Calu3 (cell line): Measurements from ENCODE around the gene PAQR8. TPM values are rescaled to one million over a fixed set of nuclear protein-coding genes. Genes with fewer than 3 reads are reported as not detected.

Source experiments
- Bru-seq: library from RNA; stranded (reverse); fragments of 400-500 nt; gene quantifications from one replicate; lab custom pipeline; 2021; lab: Mats Ljungman, UMichigan
- BruChase-seq, 2 experiments: library from RNA; stranded (reverse); fragments of 400-500 nt; gene quantifications; one replicate each; lab custom pipeline; 2021; lab: Mats Ljungman, UMichigan
- BruUV-seq: library from RNA; stranded (reverse); fragments of 400-500 nt; replicated peaks from 2 replicates; lab custom pipeline; 2021; lab: Mats Ljungman, UMichigan
- CTCF ChIA-PET: fragments of 300-600 bp; sonication (Branson Sonifier 250); formaldehyde crosslinking; loops from one replicate; lab custom pipeline; 2022; ENCODE audit warnings: antibody characterized with exemption; lab: Charles Lee
- DNase-seq: peaks from one replicate; pipeline ENCODE4 v3.0.0; 2022
- H3K27ac Mint-ChIP-seq: one replicate; pipeline ENCODE4 v1.8.0; 2022; ENCODE audit warnings: mixed read lengths; ENCODE audit not compliant: unreplicated experiment
- H3K27me3 Mint-ChIP-seq: one replicate; pipeline ENCODE4 v1.8.0; 2022; ENCODE audit warnings: mixed read lengths; ENCODE audit not compliant: unreplicated experiment
- H3K36me3 Mint-ChIP-seq: one replicate; pipeline ENCODE4 v1.8.0; 2022; ENCODE audit warnings: mild to moderate bottlenecking, moderate library complexity, mixed read lengths; ENCODE audit not compliant: insufficient read depth, unreplicated experiment
- H3K4me1 Mint-ChIP-seq: one replicate; pipeline ENCODE4 v1.8.0; 2022; ENCODE audit warnings: mild to moderate bottlenecking, low read depth, mixed read lengths; ENCODE audit not compliant: unreplicated experiment
- H3K4me3 Mint-ChIP-seq: one replicate; pipeline ENCODE4 v1.8.0; 2022; ENCODE audit warnings: mild to moderate bottlenecking, low read depth, moderate library complexity, mixed read lengths; ENCODE audit not compliant: unreplicated experiment
- H3K9me3 Mint-ChIP-seq: one replicate; pipeline ENCODE4 v1.8.0; 2022; ENCODE audit warnings: low read depth, mixed read lengths; ENCODE audit not compliant: unreplicated experiment
- intact Hi-C: fragments of 100-400 bp; cut with micrococcal nuclease; formaldehyde crosslinking; loops from one replicate; pipeline ENCODE4 v1.10.0; 2022; ENCODE audit not compliant: unreplicated experiment
- long read RNA-seq: library from polyadenylated mRNA; stranded (forward); transcript quantifications from one replicate; pipeline ENCODE4 v2.0.0, GENCODE V29; 2022
- total RNA-seq: library from RNA; stranded (reverse); gene quantifications from 2 replicates; pipeline ENCODE4 v1.2.3, GENCODE V29; 2022
- TF ChIP-seq, protein P1 (sequence below): fragments of 200-600 bp; IDR thresholded peaks from one replicate; pipeline ENCODE4 v1.8.0; 2022; ENCODE audit warnings: antibody characterized with exemption; ENCODE audit not compliant: unreplicated experiment

Gene PAQR8, protein sequence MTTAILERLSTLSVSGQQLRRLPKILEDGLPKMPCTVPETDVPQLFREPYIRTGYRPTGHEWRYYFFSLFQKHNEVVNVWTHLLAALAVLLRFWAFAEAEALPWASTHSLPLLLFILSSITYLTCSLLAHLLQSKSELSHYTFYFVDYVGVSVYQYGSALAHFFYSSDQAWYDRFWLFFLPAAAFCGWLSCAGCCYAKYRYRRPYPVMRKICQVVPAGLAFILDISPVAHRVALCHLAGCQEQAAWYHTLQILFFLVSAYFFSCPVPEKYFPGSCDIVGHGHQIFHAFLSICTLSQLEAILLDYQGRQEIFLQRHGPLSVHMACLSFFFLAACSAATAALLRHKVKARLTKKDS
- total RNA-seq, result 16.1 and 16.3 TPM in 2 replicates
- percentile 68 among the genes with signal in this experiment for Bru-seq, nascent RNA
- BruChase-seq, experiment 1, labeled RNA remaining after a 6-hour chase, result percentile 92 among the genes with signal in this experiment
- BruChase-seq, experiment 2, labeled RNA remaining after a 2-hour chase, result percentile 92 among the genes with signal in this experiment
- long read RNA-seq, full-length matches to known transcripts, result 13 of 14 reads
- long read RNA-seq, partial matches to known transcripts, result 0 of 14 reads
- long read RNA-seq, other reads (novel, unspliced or antisense), result 1 of 14 reads

- CTCF ChIA-PET, result interaction anchor here (0.6 to 1.4 kb wide), 7 partner anchors 9 to 604 kb away, joined by 3 to 6 read pairs (median 3); partner anchors contain the start of gene MCM3
- peaks cover 33% of the 10 kb centered on the region for H3K36me3 Mint-ChIP-seq
- H3K27me3 Mint-ChIP-seq, result no peaks in the 10 kb centered on the region
- peaks cover 34% of the 10 kb centered on the region for H3K4me1 Mint-ChIP-seq
- peak within 1 kb of the TSS; percentile 100 for H3K4me3 Mint-ChIP-seq
- peak; percentile 79 for DNase-seq
- TF ChIP-seq, protein P1, sequence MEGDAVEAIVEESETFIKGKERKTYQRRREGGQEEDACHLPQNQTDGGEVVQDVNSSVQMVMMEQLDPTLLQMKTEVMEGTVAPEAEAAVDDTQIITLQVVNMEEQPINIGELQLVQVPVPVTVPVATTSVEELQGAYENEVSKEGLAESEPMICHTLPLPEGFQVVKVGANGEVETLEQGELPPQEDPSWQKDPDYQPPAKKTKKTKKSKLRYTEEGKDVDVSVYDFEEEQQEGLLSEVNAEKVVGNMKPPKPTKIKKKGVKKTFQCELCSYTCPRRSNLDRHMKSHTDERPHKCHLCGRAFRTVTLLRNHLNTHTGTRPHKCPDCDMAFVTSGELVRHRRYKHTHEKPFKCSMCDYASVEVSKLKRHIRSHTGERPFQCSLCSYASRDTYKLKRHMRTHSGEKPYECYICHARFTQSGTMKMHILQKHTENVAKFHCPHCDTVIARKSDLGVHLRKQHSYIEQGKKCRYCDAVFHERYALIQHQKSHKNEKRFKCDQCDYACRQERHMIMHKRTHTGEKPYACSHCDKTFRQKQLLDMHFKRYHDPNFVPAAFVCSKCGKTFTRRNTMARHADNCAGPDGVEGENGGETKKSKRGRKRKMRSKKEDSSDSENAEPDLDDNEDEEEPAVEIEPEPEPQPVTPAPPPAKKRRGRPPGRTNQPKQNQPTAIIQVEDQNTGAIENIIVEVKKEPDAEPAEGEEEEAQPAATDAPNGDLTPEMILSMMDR, result no peak
- H3K9me3 Mint-ChIP-seq, result no peaks in the 10 kb centered on the region
- intact Hi-C loops, result loop anchor here (1.0 to 5.0 kb wide), 3 partner anchors 29 to 75 kb away; no protein-coding TSS in a partner anchor
- no TSS peak for BruUV-seq
- peak within 1 kb of the TSS; percentile 95 for H3K27ac Mint-ChIP-seq
These were observed at the start of gene PAQR8 for GRCh38 chr6:52361945-52362442. PAQR8 (plus strand) TSS chr6:52362151; CDS start chr6:52403214, 41,063 bp downstream.

GRCh38 chr6:52312461-52312860 is 49.5 kb upstream of the PAQR8 start:
- H3K9me3 Mint-ChIP-seq, result no peaks in the 10 kb centered on the region
- no peak overlapping the region for H3K27ac Mint-ChIP-seq
- H3K4me1 Mint-ChIP-seq, result peaks cover 21% of the 10 kb centered on the region
- BruUV-seq, result no TSS peak
- no peaks in the 10 kb centered on the region for H3K27me3 Mint-ChIP-seq
- intact Hi-C loops, result no loop called here
- H3K36me3 Mint-ChIP-seq, result peaks cover 5% of the 10 kb centered on the region
- H3K4me3 Mint-ChIP-seq, result no peak overlapping the region
- no peak for DNase-seq
- TF ChIP-seq, protein P1, result no peak
- CTCF ChIA-PET, result no interaction called here

DNA sequence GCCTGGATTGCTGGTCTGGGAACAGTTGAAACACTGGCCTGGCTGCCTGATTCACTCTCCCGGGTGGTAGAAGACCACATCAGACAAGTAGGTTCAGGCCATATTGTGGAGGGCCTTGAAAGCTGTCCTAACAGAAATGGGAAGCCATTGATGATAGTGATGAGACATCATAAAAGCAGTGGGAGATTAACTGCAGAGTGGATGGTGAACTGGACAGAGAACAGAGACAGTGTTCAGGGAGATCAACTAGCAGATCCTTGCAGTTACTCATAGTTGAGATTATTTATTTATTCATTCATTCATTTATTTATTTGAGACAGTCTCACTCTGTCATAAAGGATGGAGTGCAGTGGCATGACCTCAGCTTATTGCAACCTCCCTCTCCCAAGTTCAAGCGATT is 47.2 kb upstream of the PAQR8 start:
- no peaks in the 10 kb centered on the region for H3K9me3 Mint-ChIP-seq
- CTCF ChIA-PET, result no interaction called here

DNA sequence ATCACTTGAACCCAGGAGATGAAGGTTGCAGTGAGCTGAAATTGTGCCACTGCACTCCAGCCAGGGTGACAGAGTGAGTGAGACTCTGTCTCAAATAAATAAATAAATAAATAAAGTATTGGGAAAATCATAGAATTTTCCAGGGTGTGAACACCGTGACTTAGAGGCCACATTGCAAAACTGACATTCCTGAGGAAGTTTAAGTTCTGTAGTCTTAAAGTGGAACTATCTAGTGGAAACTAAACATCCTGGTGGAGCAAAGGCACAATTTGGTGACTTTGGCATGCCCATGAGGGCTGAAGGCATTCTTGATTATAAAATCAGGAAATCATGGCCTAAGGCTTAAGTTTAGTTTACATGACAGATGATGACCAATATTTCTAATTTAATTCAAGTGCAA is 44.7 kb upstream of the PAQR8 start:
- no peak for DNase-seq
- TF ChIP-seq, protein P1, result no peak
- intact Hi-C loops, result no loop called here
- Mint-ChIP-seq H3K4me1 (peaks cover 31% of the 10 kb centered on the region), H3K27me3 (no peaks in the 10 kb centered on the region), H3K9me3 (no peaks in the 10 kb centered on the region), H3K36me3 (peaks cover 5% of the 10 kb centered on the region), H3K4me3 (no peak overlapping the region), H3K27ac (no peak overlapping the region)
- BruUV-seq, result no TSS peak
- CTCF ChIA-PET, result no interaction called here

More for the DNA sequence above, 47.2 kb upstream of the PAQR8 start:
- intact Hi-C loops, result no loop called here
- Mint-ChIP-seq H3K27me3 (no peaks in the 10 kb centered on the region), H3K27ac (no peak overlapping the region), H3K4me3 (no peak overlapping the region), H3K4me1 (peaks cover 36% of the 10 kb centered on the region), H3K36me3 (peaks cover 5% of the 10 kb centered on the region)
- DNase-seq, result no peak
- TF ChIP-seq, protein P1, result no peak
- no TSS peak for BruUV-seq
